ENCODE results near the gene LRRC63. TPM values are rescaled to one million over a fixed set of nuclear protein-coding genes. Genes with fewer than 3 reads are reported as not detected.
A peak's percentile ranks its signal among the peaks of the same experiment; 100 is the strongest.

Gene LRRC63
- total RNA-seq, 1 experiment from 2014 or later = 0.82 TPM

DNA sequence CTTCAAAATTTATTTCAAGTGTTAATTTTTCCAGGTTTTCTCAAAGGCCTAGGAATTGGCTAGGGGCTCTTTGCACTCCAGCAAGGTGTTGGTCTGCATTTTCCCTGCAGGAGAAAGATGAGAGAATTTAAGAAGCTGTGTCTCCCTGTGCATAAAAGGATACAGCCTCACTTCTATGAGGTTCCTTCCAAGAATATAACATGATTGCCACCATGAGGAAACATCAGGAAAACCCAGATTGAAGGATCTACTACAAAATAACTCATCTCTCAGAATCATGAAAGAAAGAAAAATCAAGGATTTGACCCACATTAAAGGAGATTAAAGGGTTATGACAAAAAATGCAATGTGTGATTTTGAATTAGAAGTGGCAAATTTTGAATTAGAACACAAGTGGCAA, 105.4 kb downstream of the LRRC63 start:
- BruUV-seq (replicated peaks) = no TSS peak
- peak; percentile 65 for DNase-seq (ENCODE audit: low spot score)

DNA sequence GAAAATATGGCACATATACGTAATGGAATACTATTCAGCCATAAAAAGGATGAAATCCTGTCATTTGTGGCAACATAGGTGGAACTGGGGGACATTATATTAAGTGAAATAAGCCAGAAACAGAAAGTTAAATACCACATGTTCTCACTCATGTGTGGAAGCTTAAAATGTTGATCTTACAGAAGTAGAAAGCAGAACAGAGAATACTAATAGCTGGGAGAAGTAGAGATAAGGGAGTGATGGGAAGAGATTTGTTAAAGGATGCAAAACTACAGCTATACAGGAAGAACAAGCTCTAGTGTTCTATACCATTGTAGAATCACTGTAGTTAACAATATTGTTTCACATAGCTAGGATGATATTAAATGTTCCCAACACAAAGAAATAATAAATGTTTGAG, 107.3 kb downstream of the LRRC63 start:
- CTCF ChIA-PET = no interaction called here
- TF ChIP-seq CTCF (conservative IDR thresholded peaks at IDR 0.05; ENCODE audit: low read depth, low read length) (no peak), EZH2 (IDR thresholded peaks at IDR 0.05; ENCODE audit: borderline replicate concordance, low read depth, low read length, poor library complexity, severe bottlenecking) (no peak)

More for the DNA sequence above, 105.4 kb downstream of the LRRC63 start:
- ChIA-PET POLR2A (ENCODE audit: low non-redundant PET) (interaction anchor here (0.6 kb wide), 1 partner anchor 41 kb away, joined by 8 read pairs; no protein-coding TSS in a partner anchor), CTCF (interaction anchor here (1.7 kb wide), 1 partner anchor 191 kb away, joined by 7 read pairs; no protein-coding TSS in a partner anchor)
- peaks cover 12% of the 10 kb centered on the region for H3K4me1 ChIP-seq (ENCODE audit: insufficient read depth, low read length, poor library complexity, severe bottlenecking)
- H3K36me3 ChIP-seq (ENCODE audit: insufficient read depth, low read length, poor library complexity, severe bottlenecking) = no peaks in the 10 kb centered on the region
- peak; percentile 62 for TF ChIP-seq CTCF (conservative IDR thresholded peaks at IDR 0.05; ENCODE audit: low read depth, low read length)
- TF ChIP-seq EZH2 (IDR thresholded peaks at IDR 0.05; ENCODE audit: borderline replicate concordance, low read depth, low read length, poor library complexity, severe bottlenecking) = no peak
- H3K27me3 ChIP-seq (replicated peaks; ENCODE audit: insufficient read depth, low read depth, low read length, poor library complexity) = no peaks in the 10 kb centered on the region
- no peaks in the 10 kb centered on the region for H3K9me3 ChIP-seq (ENCODE audit: low read depth, low read length, poor library complexity, severe bottlenecking)
- intact Hi-C loops (cut with micrococcal nuclease; ENCODE audit: unreplicated experiment) = no loop called here
- H3K27ac ChIP-seq (ENCODE audit: low read depth, low read length, poor library complexity, severe bottlenecking) = peak overlapping the region; percentile 25
- H3K4me3 ChIP-seq (ENCODE audit: low read depth, low read length, poor library complexity, severe bottlenecking) = no peak overlapping the region

GRCh38 chr13:46320406-46320805, 108.7 kb downstream of the LRRC63 start:
- intact Hi-C loops (cut with micrococcal nuclease; ENCODE audit: unreplicated experiment) = loop anchor here (2.0 to 10.0 kb wide), 7 partner anchors 174 to 1273 kb away; no protein-coding TSS in a partner anchor
- no peaks in the 10 kb centered on the region for H3K27me3 ChIP-seq (replicated peaks; ENCODE audit: insufficient read depth, low read depth, low read length, poor library complexity)
- TF ChIP-seq CTCF (conservative IDR thresholded peaks at IDR 0.05; ENCODE audit: low read depth, low read length) (no peak), EZH2 (IDR thresholded peaks at IDR 0.05; ENCODE audit: borderline replicate concordance, low read depth, low read length, poor library complexity, severe bottlenecking) (no peak)
- no peaks in the 10 kb centered on the region for H3K36me3 ChIP-seq (ENCODE audit: insufficient read depth, low read length, poor library complexity, severe bottlenecking)
- H3K9me3 ChIP-seq (ENCODE audit: low read depth, low read length, poor library complexity, severe bottlenecking) = no peaks in the 10 kb centered on the region
- ChIA-PET POLR2A (ENCODE audit: low non-redundant PET) (no interaction called here), CTCF (interaction anchor here (0.6 to 1.6 kb wide), 2 partner anchors 171 to 1010 kb away, joined by 6 to 7 read pairs; no protein-coding TSS in a partner anchor)
- peak overlapping the region; percentile 60 for H3K27ac ChIP-seq (ENCODE audit: low read depth, low read length, poor library complexity, severe bottlenecking)
- peaks cover 12% of the 10 kb centered on the region for H3K4me1 ChIP-seq (ENCODE audit: insufficient read depth, low read length, poor library complexity, severe bottlenecking)
- DNase-seq (ENCODE audit: low spot score) = peak; percentile 42
- H3K4me3 ChIP-seq (ENCODE audit: low read depth, low read length, poor library complexity, severe bottlenecking) = no peak overlapping the region
- no TSS peak for BruUV-seq (replicated peaks)

More for the DNA sequence above, 107.3 kb downstream of the LRRC63 start:
- BruUV-seq (replicated peaks) = no TSS peak
- H3K36me3 ChIP-seq (ENCODE audit: insufficient read depth, low read length, poor library complexity, severe bottlenecking) = no peaks in the 10 kb centered on the region
- no peak for DNase-seq (ENCODE audit: low spot score)
- no peaks in the 10 kb centered on the region for H3K27me3 ChIP-seq (replicated peaks; ENCODE audit: insufficient read depth, low read depth, low read length, poor library complexity)
- H3K4me3 ChIP-seq (ENCODE audit: low read depth, low read length, poor library complexity, severe bottlenecking) = no peak overlapping the region
- intact Hi-C loops (cut with micrococcal nuclease; ENCODE audit: unreplicated experiment) = no loop called here
- H3K27ac ChIP-seq (ENCODE audit: low read depth, low read length, poor library complexity, severe bottlenecking) = no peak overlapping the region
- POLR2A ChIA-PET (ENCODE audit: low non-redundant PET) = no interaction called here
- H3K4me1 ChIP-seq (ENCODE audit: insufficient read depth, low read length, poor library complexity, severe bottlenecking) = peaks cover 12% of the 10 kb centered on the region
- H3K9me3 ChIP-seq (ENCODE audit: low read depth, low read length, poor library complexity, severe bottlenecking) = no peaks in the 10 kb centered on the region

Measured in A673 (cell line).